K562 (cell line): ENCODE measurements around the gene GFOD1. TPM values are rescaled to one million over a fixed set of nuclear protein-coding genes. Genes with fewer than 3 reads are reported as not detected.

Experiments
- polyA plus RNA-seq, 8 experiments: library from polyadenylated mRNA; depleted of rRNA in 4 of 8; stranded (reverse) in 5 of 8; unstranded in 3 of 8; fragments of >200 nt; fragmentation: Nextera tagmentation in 2 of 8; fragmentation: Illumina TruSeq in 1 of 8; extraction: Ambion mirVana in 2 of 8; extraction: Trizol in 1 of 8; gene quantifications; 2 replicates each; pipeline versions ENCODE4 v1.2.1 to v1.2.3, GENCODE V29; 2011 to 2014; ENCODE audit warnings: inconsistent platforms in 1 of 8, missing spikeins in 1 of 8
- total RNA-seq, 7 experiments: library from RNA; depleted of rRNA in 6 of 7; stranded (reverse); fragments of >200 nt in 6 of 7; fragmentation: Illumina TruSeq in 2 of 7; extraction: Trizol in 2 of 7; gene quantifications; 2 replicates each; pipeline versions ENCODE4 v1.2.1 to v1.2.3, GENCODE V29; 2011 to 2021; ENCODE audit warnings: low replicate concordance in 1 of 7
- TF ChIP-seq, protein P1 (sequence below): fragments of 250-450 bp; sonication (Bioruptor Pico); IDR thresholded peaks from 2 replicates; pipeline ENCODE4 v1.4.0; 2020
- TF ChIP-seq, protein P2 (sequence below): fragments of 200-800 bp; sonication (Bioruptor generic); IDR thresholded peaks from 2 replicates; pipeline ENCODE4 v1.6.1; 2017; ENCODE audit warnings: missing genetic modification characterization, missing compliant biosample characterization

The GFOD1 gene
- total and polyA plus RNA-seq, 9 of the 15 experiments (the other 6 are each of a cell fraction or from before 2014, with no cell fraction given), result 3.8 to 12.0 (median 8.2) TPM

DNA sequence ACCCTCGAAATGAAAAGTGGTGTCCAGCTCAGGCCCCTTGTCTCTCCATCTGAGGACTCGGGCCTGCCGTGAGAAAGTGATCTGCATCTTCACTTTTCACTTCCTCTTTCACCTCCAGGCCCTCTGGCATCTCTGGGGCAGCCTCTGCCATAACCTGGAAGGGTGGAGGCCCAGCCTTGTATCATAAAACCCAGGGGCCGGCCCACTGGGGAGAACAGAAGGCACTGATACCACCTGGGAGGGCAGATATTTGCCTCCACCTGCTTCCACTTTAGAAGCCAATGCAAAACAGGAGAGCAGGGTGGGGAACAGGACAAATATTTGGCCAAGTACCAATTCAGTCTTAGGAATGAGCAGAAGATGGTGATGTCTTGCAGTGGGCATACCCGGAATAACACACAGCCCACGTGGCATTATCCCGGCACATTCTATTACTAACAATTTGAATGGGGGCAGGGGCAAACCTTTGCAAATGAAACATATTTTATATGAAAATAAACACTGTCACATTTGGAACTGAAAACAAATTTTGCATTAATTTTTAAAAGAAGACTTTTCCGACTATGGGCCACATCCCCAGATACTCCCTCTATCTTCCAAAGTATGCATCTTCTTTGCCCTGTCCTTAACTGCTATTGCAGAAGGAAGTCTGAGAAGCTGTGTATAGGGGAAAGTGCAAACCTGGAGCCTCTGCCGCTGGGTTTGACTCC lies 89.9 kb downstream of the GFOD1 start (continued):
- TF ChIP-seq, protein P1, sequence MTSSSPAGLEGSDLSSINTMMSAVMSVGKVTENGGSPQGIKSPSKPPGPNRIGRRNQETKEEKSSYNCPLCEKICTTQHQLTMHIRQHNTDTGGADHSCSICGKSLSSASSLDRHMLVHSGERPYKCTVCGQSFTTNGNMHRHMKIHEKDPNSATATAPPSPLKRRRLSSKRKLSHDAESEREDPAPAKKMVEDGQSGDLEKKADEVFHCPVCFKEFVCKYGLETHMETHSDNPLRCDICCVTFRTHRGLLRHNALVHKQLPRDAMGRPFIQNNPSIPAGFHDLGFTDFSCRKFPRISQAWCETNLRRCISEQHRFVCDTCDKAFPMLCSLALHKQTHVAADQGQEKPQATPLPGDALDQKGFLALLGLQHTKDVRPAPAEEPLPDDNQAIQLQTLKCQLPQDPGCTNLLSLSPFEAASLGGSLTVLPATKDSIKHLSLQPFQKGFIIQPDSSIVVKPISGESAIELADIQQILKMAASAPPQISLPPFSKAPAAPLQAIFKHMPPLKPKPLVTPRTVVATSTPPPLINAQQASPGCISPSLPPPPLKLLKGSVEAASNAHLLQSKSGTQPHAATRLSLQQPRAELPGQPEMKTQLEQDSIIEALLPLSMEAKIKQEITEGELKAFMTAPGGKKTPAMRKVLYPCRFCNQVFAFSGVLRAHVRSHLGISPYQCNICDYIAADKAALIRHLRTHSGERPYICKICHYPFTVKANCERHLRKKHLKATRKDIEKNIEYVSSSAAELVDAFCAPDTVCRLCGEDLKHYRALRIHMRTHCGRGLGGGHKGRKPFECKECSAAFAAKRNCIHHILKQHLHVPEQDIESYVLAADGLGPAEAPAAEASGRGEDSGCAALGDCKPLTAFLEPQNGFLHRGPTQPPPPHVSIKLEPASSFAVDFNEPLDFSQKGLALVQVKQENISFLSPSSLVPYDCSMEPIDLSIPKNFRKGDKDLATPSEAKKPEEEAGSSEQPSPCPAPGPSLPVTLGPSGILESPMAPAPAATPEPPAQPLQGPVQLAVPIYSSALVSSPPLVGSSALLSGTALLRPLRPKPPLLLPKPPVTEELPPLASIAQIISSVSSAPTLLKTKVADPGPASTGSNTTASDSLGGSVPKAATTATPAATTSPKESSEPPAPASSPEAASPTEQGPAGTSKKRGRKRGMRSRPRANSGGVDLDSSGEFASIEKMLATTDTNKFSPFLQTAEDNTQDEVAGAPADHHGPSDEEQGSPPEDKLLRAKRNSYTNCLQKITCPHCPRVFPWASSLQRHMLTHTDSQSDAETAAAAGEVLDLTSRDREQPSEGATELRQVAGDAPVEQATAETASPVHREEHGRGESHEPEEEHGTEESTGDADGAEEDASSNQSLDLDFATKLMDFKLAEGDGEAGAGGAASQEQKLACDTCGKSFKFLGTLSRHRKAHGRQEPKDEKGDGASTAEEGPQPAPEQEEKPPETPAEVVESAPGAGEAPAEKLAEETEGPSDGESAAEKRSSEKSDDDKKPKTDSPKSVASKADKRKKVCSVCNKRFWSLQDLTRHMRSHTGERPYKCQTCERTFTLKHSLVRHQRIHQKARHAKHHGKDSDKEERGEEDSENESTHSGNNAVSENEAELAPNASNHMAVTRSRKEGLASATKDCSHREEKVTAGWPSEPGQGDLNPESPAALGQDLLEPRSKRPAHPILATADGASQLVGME (CRISPR knock-in tag), result 0 out of 2 replicates have a peak, but pooled peaks have one; percentile 13
- TF ChIP-seq, protein P2, sequence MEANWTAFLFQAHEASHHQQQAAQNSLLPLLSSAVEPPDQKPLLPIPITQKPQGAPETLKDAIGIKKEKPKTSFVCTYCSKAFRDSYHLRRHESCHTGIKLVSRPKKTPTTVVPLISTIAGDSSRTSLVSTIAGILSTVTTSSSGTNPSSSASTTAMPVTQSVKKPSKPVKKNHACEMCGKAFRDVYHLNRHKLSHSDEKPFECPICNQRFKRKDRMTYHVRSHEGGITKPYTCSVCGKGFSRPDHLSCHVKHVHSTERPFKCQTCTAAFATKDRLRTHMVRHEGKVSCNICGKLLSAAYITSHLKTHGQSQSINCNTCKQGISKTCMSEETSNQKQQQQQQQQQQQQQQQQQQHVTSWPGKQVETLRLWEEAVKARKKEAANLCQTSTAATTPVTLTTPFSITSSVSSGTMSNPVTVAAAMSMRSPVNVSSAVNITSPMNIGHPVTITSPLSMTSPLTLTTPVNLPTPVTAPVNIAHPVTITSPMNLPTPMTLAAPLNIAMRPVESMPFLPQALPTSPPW (CRISPR knock-in tag), result 0 out of 2 replicates have a peak, but pooled peaks have one; percentile 17
